Activated CD4-positive, alpha-beta T cell treated with anti-CD3 and anti-CD28 coated beads, Interleukin-2, Interleukin-6, amounts not matched to agents 100 ng/mL and 50 ng/mL, durations not matched to agents 16 hours and 8 hours (primary cell): ENCODE results near the gene JAKMIP2.
A peak's percentile ranks its signal among the peaks of the same experiment; 100 is the strongest.
"Not testable (repeated sequence)": the region's sequence is repeated elsewhere in the genome, so short reads cannot be mapped to it uniquely, and the experiment has no call there.

ENCODE experiments used
- DNase-seq: peaks from one replicate; pipeline ENCODE4 v3.0.0-alpha.2; 2020

The JAKMIP2 gene

GRCh38 chr5:147586832-147587231 lies 195.7 kb downstream of the JAKMIP2 start:
- no peak for DNase-seq

GRCh38 chr5:147586221-147586620 lies 196.3 kb downstream of the JAKMIP2 start:
- DNase-seq, result no peak

GRCh38 chr5:147582272-147582671 lies 200.3 kb downstream of the JAKMIP2 start:
- DNase-seq, result not testable (repeated sequence)

GRCh38 chr5:147580418-147580817 lies 202.1 kb downstream of the JAKMIP2 start:
- not testable (repeated sequence) for DNase-seq

GRCh38 chr5:147578228-147579024 lies 204.1 kb downstream of the JAKMIP2 start:
- no peak for DNase-seq

GRCh38 chr5:147576646-147577535 lies 205.6 kb downstream of the JAKMIP2 start:
- DNase-seq, result peak; percentile 49

- DNase-seq, result no peak
These were observed 206.9 kb downstream of the JAKMIP2 start for GRCh38 chr5:147575598-147575997.

- DNase-seq, result no peak
These were observed 209.3 kb downstream of the JAKMIP2 start for GRCh38 chr5:147573211-147573610.

GRCh38 chr5:147568710-147569406 lies 213.7 kb downstream of the JAKMIP2 start:
- no peak for DNase-seq

GRCh38 chr5:147567917-147568598 lies 214.5 kb downstream of the JAKMIP2 start:
- no peak for DNase-seq

- DNase-seq, result no peak
These were observed 217.0 kb downstream of the JAKMIP2 start for GRCh38 chr5:147565524-147565923.

GRCh38 chr5:147564124-147564486 lies 218.4 kb downstream of the JAKMIP2 start:
- DNase-seq, result no peak

GRCh38 chr5:147563466-147564123 lies 218.9 kb downstream of the JAKMIP2 start:
- DNase-seq, result no peak

GRCh38 chr5:147561435-147561834 lies 221.1 kb downstream of the JAKMIP2 start:
- DNase-seq, result no peak

- no peak for DNase-seq
These were observed 221.7 kb downstream of the JAKMIP2 start for GRCh38 chr5:147560718-147561331.

- DNase-seq, result no peak
These were observed 222.8 kb downstream of the JAKMIP2 start for GRCh38 chr5:147559749-147560148.

GRCh38 chr5:147558826-147559225 lies 223.7 kb downstream of the JAKMIP2 start:
- peak; percentile 13 for DNase-seq

GRCh38 chr5:147557876-147558745 lies 224.4 kb downstream of the JAKMIP2 start:
- DNase-seq, result no peak

GRCh38 chr5:147555176-147555575 lies 227.4 kb downstream of the JAKMIP2 start:
- no peak for DNase-seq

GRCh38 chr5:147554261-147554817 lies 228.2 kb downstream of the JAKMIP2 start:
- no peak for DNase-seq
